ENCODE results near the gene WNT7A. TPM values are rescaled to one million over a fixed set of nuclear protein-coding genes. Genes with fewer than 3 reads are reported as not detected.
"Not testable (repeated sequence)": the region's sequence is repeated elsewhere in the genome, so short reads cannot be mapped to it uniquely, and the experiment has no call there.

WNT7A gene
- 1 to 10 TPM; 5.0 to 6.1 TPM for total RNA-seq
- 10 to 100 TPM; 18.0 to 18.6 TPM for polyA plus RNA-seq (ENCODE audit: insufficient read length in 2 of 2)
- long read RNA-seq, donor 1, full-length matches to known transcripts: 11 of 11 reads
- long read RNA-seq, donor 1, partial matches to known transcripts: 0 of 11 reads
- long read RNA-seq, donor 1, other reads (novel, unspliced or antisense): 0 of 11 reads
- long read RNA-seq, donor 2, full-length matches to known transcripts: 4 of 4 reads
- long read RNA-seq, donor 2, partial matches to known transcripts: 0 of 4 reads
- long read RNA-seq, donor 2, other reads (novel, unspliced or antisense): 0 of 4 reads
- long read RNA-seq, donor 3, full-length matches to known transcripts: 5 of 5 reads
- long read RNA-seq, donor 3, partial matches to known transcripts: 0 of 5 reads
- long read RNA-seq, donor 3, other reads (novel, unspliced or antisense): 0 of 5 reads
- long read RNA-seq, donor 4: 0 reads

DNA sequence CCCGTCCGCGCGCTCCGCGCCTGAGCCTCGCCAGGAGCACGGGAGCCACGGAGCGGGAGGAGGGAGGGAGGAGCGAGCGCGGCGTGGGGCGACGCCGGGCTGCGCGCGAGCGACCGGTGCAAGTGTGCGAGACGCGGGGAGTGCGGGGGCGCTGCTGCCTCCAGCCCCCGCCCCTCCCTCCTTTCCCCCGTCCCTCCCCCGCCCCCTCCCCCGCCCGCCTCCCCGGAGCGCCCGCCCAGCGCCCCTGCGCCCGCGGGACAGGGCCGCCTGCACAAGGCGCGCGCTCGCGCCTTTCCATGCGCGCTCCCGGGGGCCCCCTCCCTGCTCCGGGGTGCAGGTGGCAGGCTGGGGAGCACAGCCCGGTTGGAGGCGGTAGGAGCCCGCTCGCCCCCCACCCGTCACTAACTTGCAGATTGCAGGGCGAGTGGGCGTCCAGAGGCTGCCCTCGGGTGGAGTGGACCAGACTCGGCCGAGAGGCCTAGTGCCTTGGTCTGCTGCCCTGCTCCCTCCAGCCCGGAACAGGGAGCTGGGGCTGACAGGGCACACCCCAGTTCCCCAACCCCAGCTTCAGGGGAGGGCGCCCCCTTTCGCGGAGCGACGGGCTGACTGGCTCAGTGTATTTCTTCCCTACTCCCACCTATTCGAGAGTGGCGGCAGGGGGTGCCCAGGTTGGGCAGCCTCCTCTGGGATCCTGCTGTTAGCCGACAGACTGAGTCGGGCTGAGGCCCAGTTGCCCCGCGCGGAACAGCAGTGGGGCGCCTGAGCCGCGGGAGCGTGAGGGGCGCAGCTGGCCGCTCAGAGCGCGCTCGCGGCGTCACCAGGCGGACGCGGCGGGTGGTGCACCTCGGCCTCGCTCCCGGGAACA lies at the start of gene WNT7A:
Gene WNT7A (minus strand): TSS at position 126 of the 865 bp plus-strand sequence. CDS start 255 bp downstream, outside the sequence.
- WGBS (ENCODE audit: insufficient coverage): under 1% methylated on average over 62 of the region's 90 CpGs
- Histone ChIP-seq H3K4me3 (ENCODE audit: low read depth, low read length) (peak within 1 kb of the TSS; percentile 56), H3K9me3 (ENCODE audit: control insufficient read depth, insufficient read depth, low read length) (no peaks in the 10 kb centered on the region), H3K4me1 (ENCODE audit: control insufficient read depth, insufficient read depth, low read length) (peaks cover 41% of the 10 kb centered on the region), H3K27me3 (ENCODE audit: control insufficient read depth, insufficient read depth, low read length) (peaks cover 27% of the 10 kb centered on the region), H3K27ac (ENCODE audit: low read depth, low read length) (peak within 1 kb of the TSS; percentile 86), H3K36me3 (ENCODE audit: control insufficient read depth, insufficient read depth, low read length) (no peaks in the 10 kb centered on the region)
- peak in 2 of 6 donors; percentile 84 to 87 for DNase-seq (ENCODE audit: low read depth in 4 of 6, low spot score in 6 of 6)

DNA sequence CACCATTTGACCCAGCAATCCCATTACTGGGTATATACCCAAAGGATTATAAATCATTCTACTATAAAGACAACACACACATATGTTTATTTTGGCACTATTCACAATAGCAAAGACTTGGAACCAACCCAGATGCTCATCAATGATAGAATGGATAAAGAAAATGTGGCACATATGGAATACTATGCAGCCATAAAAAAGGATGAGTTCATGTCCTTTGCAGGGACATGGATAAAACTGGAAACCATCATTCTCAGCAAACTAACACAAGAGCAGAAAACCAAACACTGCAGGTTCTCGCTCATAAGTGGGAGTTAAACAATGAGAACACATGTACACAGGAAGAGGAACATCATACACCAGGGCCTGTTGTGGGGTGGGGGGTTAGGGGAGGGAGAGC lies 48.9 kb upstream of the WNT7A start:
- not testable (repeated sequence) for H3K27me3 ChIP-seq (ENCODE audit: control insufficient read depth, insufficient read depth, low read length); H3K36me3 ChIP-seq (ENCODE audit: control insufficient read depth, insufficient read depth, low read length); H3K4me3 ChIP-seq (ENCODE audit: low read depth, low read length); DNase-seq (ENCODE audit: low read depth in 4 of 6, low spot score in 6 of 6); H3K27ac ChIP-seq (ENCODE audit: low read depth, low read length); H3K9me3 ChIP-seq (ENCODE audit: control insufficient read depth, insufficient read depth, low read length)
- peaks cover 16% of the 10 kb centered on the region for H3K4me1 ChIP-seq (ENCODE audit: control insufficient read depth, insufficient read depth, low read length)
- WGBS (ENCODE audit: insufficient coverage): no CpG with 5 or more reads among the region's 1 CpG

DNA sequence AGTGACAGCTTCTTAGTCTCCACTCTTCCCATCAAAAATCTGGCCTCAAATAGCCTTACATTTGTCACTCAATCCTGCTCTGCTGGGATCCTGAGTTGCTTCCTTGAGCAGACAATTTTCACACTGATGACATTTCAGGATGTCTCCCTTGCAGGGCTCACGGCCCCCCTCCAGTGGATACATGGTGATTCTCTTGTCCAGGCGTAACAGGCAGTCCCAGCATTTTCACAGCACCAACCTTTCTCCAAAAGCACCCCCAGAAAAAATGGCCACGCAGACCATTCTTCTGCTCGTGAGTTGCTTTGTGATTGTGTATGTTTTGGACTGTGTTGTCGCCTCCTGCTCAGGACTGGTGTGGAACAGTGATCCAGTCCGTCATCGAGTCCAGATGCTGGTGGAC lies 47.4 kb upstream of the WNT7A start:
- Histone ChIP-seq H3K9me3 (ENCODE audit: control insufficient read depth, insufficient read depth, low read length) (no peaks in the 10 kb centered on the region), H3K4me1 (ENCODE audit: control insufficient read depth, insufficient read depth, low read length) (peaks cover 4% of the 10 kb centered on the region), H3K4me3 (ENCODE audit: low read depth, low read length) (no peak overlapping the region), H3K27ac (ENCODE audit: low read depth, low read length) (no peak overlapping the region), H3K27me3 (ENCODE audit: control insufficient read depth, insufficient read depth, low read length) (no peaks in the 10 kb centered on the region), H3K36me3 (ENCODE audit: control insufficient read depth, insufficient read depth, low read length) (no peaks in the 10 kb centered on the region)
- no peak for DNase-seq (ENCODE audit: low read depth in 4 of 6, low spot score in 6 of 6)
- 72% methylated on average over 5 of the region's 7 CpGs for WGBS (ENCODE audit: insufficient coverage)

DNA sequence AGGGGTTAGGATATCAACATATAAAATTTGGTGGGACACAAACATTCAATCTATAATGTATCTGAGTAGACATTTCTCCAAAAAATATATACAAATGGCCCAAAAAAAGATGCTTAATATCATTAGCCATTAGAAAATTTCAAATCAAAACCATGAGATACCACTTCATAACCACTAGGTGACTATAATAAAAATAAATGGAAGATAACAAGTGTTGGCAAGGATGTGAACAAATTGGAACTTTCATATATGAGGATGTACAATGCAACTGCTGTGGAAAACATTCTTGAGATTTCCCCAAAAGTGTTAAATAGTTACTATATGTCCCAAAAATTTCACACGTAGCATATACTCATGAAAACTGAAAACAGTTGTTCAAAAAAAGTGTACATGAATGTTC lies 36.5 kb upstream of the WNT7A start:
- Histone ChIP-seq H3K36me3 (ENCODE audit: control insufficient read depth, insufficient read depth, low read length) (no peaks in the 10 kb centered on the region), H3K27me3 (ENCODE audit: control insufficient read depth, insufficient read depth, low read length) (no peaks in the 10 kb centered on the region), H3K9me3 (ENCODE audit: control insufficient read depth, insufficient read depth, low read length) (peaks cover 6% of the 10 kb centered on the region), H3K27ac (ENCODE audit: low read depth, low read length) (no peak overlapping the region), H3K4me3 (ENCODE audit: low read depth, low read length) (no peak overlapping the region), H3K4me1 (ENCODE audit: control insufficient read depth, insufficient read depth, low read length) (no peaks in the 10 kb centered on the region)
- DNase-seq (ENCODE audit: low read depth in 4 of 6, low spot score in 6 of 6): no peak
- no CpG with 5 or more reads among the region's 1 CpG for WGBS (ENCODE audit: insufficient coverage)

DNA sequence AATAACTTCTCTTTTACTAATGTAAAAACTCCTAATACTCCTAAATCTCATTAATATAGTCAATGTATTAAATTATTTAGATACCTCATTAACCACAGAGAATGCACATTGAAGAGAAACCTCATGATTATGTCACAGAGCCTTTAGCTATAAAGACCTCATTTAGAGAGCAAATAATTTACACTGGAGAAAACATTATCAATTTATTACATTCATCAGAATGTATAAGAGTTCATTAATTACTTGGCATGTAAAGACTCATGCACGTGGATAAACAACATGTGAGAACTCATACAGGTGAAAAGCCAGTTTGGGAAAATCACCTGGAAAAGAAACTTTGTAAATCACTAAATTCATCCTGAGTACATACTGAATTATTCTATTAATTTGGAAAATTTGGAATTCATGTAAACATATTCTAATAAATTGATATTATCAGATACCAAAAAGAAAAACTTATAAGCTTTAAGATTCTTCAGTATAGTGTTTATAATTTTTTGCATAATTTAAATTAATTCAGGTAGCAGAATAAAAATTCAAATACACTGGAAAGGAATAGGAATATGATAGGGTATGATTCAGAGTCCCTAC lies 22.9 kb upstream of the WNT7A start:
- Histone ChIP-seq H3K4me3 (ENCODE audit: low read depth, low read length) (no peak overlapping the region), H3K4me1 (ENCODE audit: control insufficient read depth, insufficient read depth, low read length) (no peaks in the 10 kb centered on the region), H3K27me3 (ENCODE audit: control insufficient read depth, insufficient read depth, low read length) (no peaks in the 10 kb centered on the region), H3K36me3 (ENCODE audit: control insufficient read depth, insufficient read depth, low read length) (no peaks in the 10 kb centered on the region), H3K27ac (ENCODE audit: low read depth, low read length) (no peak overlapping the region), H3K9me3 (ENCODE audit: control insufficient read depth, insufficient read depth, low read length) (peaks cover 26% of the 10 kb centered on the region)
- no peak for DNase-seq (ENCODE audit: low read depth in 4 of 6, low spot score in 6 of 6)
- no CpG with 5 or more reads among the region's 1 CpG for WGBS (ENCODE audit: insufficient coverage)

DNA sequence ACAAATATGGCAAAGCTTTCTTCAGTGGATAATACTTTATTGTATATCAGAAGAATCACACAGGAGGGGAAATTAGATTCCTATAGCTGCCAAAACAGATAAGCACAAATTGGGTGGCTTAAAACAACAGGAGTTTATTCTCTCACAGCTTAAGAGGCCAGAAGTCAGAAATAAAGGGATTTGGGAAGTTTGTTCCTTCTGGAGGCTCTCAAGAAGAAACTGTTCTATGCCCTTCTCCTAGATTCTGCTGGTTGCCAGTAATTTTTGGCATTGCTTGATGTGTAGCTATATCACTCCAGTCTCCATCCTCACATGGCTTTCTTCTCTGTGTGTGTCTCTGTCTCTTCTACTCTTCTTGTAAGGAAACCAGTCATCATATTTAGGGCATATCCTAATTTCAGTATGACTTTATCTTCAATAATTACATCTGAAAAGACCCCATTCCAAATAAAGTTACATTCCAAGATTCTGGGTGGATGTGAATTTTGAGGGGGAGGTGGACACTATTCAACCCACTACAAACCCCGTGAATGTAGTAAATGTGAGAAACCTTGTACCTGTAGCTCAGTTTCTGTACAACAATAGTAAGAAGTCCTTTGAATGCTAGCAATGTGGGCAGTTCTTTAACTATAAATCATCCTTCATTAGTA lies 22.2 kb upstream of the WNT7A start:
- Histone ChIP-seq H3K4me1 (ENCODE audit: control insufficient read depth, insufficient read depth, low read length) (no peaks in the 10 kb centered on the region), H3K27ac (ENCODE audit: low read depth, low read length) (no peak overlapping the region), H3K27me3 (ENCODE audit: control insufficient read depth, insufficient read depth, low read length) (no peaks in the 10 kb centered on the region), H3K9me3 (ENCODE audit: control insufficient read depth, insufficient read depth, low read length) (peaks cover 24% of the 10 kb centered on the region), H3K4me3 (ENCODE audit: low read depth, low read length) (no peak overlapping the region), H3K36me3 (ENCODE audit: control insufficient read depth, insufficient read depth, low read length) (no peaks in the 10 kb centered on the region)
- WGBS (ENCODE audit: insufficient coverage): no CpG with 5 or more reads among the region's 1 CpG
- DNase-seq (ENCODE audit: low read depth in 4 of 6, low spot score in 6 of 6): no peak

DNA sequence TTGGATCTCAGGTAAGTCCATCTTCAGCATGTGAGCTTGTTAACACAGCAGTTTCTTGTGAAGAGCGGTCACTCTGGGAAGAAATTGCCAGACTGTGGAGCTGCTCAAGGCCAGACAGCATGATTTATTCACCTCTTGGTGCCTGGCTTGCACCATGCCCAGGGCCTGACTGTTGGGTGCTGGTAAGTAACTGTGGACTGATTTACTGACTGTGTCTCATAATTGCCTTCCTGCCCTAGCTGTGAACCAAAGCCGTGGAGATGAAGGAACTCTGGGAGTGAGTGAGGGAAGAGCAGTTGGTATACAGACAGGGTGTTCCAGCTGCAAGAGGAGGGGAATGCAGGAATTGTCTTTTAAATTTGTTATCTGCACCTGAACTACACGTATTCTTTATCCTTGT lies 18.5 kb upstream of the WNT7A start:
- no peak overlapping the region for H3K4me3 ChIP-seq (ENCODE audit: low read depth, low read length)
- 49% methylated on average over 2 of the region's 3 CpGs for WGBS (ENCODE audit: insufficient coverage)
- no peaks in the 10 kb centered on the region for H3K36me3 ChIP-seq (ENCODE audit: control insufficient read depth, insufficient read depth, low read length)
- H3K27ac ChIP-seq (ENCODE audit: low read depth, low read length): no peak overlapping the region
- peaks cover 21% of the 10 kb centered on the region for H3K4me1 ChIP-seq (ENCODE audit: control insufficient read depth, insufficient read depth, low read length)
- H3K9me3 ChIP-seq (ENCODE audit: control insufficient read depth, insufficient read depth, low read length): peaks cover 8% of the 10 kb centered on the region
- H3K27me3 ChIP-seq (ENCODE audit: control insufficient read depth, insufficient read depth, low read length): no peaks in the 10 kb centered on the region
- DNase-seq (ENCODE audit: low read depth in 4 of 6, low spot score in 6 of 6): no peak

DNA sequence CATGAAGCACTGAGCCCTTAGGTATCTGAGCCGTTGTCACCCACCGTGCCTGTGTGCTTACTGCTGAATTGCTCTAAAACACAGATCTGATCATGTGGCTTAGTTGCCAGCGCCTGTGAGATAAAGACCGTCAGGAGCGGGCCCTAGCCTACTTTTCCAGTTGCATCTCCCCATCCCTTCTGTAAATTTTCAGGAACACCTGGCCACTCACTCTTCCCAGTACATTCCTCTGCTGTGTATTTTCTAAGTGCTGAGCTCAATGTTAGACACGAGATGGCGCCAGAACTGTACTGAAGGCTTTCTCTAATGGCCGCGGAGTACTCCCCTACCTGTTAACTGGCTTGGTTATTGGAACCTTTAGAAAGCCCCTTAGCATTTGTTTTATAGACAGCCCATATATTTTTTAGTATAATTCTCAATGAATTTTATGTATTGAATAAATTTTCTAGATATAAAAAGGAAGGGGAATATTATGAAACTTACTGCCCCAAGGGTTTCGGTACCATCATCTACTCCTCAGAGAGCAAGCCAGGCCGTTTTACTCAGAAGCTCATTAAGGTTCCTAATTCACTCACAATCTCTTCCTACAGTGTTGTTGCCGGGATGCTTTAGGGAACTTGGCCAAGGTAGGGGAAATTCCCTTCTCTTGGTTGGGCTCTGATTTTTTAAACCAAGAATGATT lies 16.7 kb upstream of the WNT7A start:
- 17% methylated on average over 5 of the region's 12 CpGs for WGBS (ENCODE audit: insufficient coverage)
- no peak overlapping the region for H3K4me3 ChIP-seq (ENCODE audit: low read depth, low read length)
- DNase-seq (ENCODE audit: low read depth in 4 of 6, low spot score in 6 of 6): peak in 3 of 6 donors; percentile 72 to 97 (median 90)

More for the DNA sequence above, 16.7 kb upstream of the WNT7A start:
- no peaks in the 10 kb centered on the region for H3K9me3 ChIP-seq (ENCODE audit: control insufficient read depth, insufficient read depth, low read length)
- no peaks in the 10 kb centered on the region for H3K36me3 ChIP-seq (ENCODE audit: control insufficient read depth, insufficient read depth, low read length)
- no peaks in the 10 kb centered on the region for H3K27me3 ChIP-seq (ENCODE audit: control insufficient read depth, insufficient read depth, low read length)
- H3K27ac ChIP-seq (ENCODE audit: low read depth, low read length): no peak overlapping the region
- peaks cover 21% of the 10 kb centered on the region for H3K4me1 ChIP-seq (ENCODE audit: control insufficient read depth, insufficient read depth, low read length)

Data from spinal cord (tissue), 10 donors.